Measurements from ENCODE around the gene HCFC1.

Gene HCFC1

GRCh38 chrX:153901753-153902140 is 69.9 kb downstream of the HCFC1 start:
- ATAC-seq = no peak

- ATAC-seq = peak; percentile 73 to 75
These were observed 70.5 kb downstream of the HCFC1 start for GRCh38 chrX:153900831-153901752.

GRCh38 chrX:153897899-153898298 is 73.7 kb downstream of the HCFC1 start:
- ATAC-seq = no peak

Measured in activated CD4-positive, CD25-positive, alpha-beta regulatory T cell treated with anti-CD3 and anti-CD28 coated beads, Interleukin-2, amount 50 U/mL, for 24 hours (primary cell).